GM12873 (cell line): ENCODE results near the gene TRIM14.

Source experiments
- TF ChIP-seq, protein P1 (sequence below): IDR thresholded peaks from 2 replicates; pipeline ENCODE4 v1.5.1; 2012; ENCODE audit warnings: low read depth, mild to moderate bottlenecking, moderate library complexity, low read length, control low read depth; ENCODE audit not compliant: insufficient read depth; ENCODE audit errors: missing control alignments

TRIM14 gene

DNA sequence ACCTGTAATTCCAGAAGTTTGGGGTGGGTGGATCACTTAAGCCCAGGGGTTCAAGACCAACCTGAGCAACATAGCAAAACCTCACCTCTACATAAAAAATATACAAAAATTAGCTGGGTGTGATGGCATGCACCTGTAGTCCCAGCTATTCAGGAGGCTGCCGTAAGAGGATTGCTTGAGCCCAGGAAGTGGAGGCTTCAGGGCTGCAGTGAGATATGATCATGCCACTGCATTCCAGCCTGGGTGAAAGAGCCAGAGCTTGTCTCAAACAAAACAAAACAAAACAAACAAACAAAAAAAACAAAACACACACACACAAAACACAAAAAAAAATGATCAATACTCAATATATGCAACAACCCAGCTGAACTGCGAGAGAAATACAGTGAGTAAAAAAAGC lies 29.5 kb upstream of the TRIM14 start:
- TF ChIP-seq, protein P1, sequence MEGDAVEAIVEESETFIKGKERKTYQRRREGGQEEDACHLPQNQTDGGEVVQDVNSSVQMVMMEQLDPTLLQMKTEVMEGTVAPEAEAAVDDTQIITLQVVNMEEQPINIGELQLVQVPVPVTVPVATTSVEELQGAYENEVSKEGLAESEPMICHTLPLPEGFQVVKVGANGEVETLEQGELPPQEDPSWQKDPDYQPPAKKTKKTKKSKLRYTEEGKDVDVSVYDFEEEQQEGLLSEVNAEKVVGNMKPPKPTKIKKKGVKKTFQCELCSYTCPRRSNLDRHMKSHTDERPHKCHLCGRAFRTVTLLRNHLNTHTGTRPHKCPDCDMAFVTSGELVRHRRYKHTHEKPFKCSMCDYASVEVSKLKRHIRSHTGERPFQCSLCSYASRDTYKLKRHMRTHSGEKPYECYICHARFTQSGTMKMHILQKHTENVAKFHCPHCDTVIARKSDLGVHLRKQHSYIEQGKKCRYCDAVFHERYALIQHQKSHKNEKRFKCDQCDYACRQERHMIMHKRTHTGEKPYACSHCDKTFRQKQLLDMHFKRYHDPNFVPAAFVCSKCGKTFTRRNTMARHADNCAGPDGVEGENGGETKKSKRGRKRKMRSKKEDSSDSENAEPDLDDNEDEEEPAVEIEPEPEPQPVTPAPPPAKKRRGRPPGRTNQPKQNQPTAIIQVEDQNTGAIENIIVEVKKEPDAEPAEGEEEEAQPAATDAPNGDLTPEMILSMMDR, result no peak

DNA sequence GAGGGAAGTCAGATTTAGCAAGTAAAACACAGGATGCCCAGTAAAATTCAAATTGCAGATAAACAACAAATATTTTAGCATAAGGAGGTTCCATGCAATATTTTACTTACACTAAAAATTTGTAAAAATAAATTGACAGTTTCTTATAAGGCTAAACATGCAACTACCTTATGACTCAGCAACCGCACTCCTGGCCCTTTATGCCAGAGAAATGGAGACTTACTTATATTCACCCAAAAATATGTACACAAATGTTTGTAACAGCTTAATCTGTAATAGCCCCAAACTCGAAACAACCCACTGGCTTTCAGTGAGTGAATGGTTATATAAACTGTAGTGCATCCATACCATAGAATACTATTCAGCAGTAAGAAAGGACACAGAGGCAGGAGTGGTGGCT lies 28.6 kb upstream of the TRIM14 start:
- TF ChIP-seq, protein P1, result no peak

DNA sequence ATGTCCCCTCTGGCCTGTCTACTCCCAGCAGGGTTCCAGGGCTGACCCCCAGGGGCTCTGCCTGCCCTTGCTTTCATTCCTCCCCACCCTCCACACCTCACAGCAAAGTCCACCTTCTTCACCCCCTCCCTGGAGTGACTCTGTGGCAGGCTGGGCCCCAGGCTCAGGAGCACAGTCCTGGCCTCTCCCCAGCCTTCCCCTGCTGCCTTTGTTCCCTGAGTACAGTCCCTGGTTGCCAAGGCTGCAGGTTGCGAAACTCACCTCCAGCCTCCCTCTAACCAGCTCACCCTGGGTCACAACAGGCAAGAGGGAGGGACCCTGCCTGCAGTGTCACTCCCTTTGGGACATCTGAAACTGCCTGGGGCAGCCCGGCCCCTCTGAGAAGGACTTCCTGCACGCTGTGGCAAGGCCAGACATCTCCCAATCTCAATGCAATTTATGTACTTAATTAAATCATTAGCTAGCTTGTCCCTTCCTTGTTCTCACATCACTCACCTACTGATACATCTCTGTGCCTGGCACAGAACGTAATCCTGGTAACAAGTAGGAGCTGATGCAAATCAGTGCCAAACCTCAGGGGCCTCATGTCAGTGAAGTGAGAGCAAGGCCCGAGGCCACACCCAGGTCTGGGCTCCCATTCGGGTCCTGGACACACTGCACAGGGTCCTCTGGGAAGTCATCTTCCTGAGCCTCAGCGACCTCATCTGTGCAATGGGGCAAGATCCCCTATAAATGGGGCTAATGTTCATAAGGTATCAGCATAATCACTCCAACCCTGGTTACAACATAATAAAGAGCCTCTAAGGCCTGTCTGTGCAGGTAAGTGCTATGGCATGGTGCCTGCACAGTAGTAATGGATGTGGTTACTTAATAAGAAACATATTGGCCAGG lies 27.3 kb upstream of the TRIM14 start:
- TF ChIP-seq, protein P1, result no peak

DNA sequence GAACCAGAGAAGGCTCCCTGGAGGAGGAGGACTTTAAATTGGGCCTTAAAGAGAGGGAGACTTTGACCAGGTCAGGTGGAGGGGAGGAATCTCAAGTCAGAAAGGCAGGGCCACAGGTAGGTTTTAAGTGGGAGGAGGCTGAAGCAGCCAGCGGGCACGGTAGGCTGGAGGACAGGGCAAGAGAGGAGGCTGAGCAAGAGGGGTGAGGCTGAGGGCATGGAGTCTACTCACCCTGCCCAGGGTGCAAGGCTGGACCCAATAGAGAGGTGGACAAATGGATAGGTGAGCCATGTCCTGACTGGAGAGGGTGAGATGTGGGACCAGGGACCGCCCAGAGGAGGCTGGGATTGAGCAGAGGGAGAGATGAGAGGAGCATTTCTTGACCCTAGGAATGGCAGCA lies 25.6 kb upstream of the TRIM14 start:
- TF ChIP-seq, protein P1, result no peak

DNA sequence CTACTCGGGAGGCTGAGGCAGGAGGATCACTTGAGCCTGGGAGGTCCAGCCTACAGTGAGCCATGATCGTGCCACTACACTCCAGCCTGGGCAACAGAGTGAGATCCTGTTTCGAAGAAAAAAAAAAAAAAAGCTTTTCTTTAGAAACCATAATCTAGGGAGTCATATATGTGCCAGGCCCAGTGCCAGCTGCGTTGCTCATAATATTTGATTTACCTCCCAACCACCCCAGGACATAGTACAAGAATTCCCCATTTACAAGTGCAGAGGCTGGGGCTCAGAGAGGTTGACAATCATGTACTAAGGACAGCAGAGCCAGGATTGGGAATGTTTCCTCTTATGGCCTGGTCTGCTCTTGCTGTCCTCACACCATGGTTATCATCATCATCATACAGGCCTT lies 25.1 kb upstream of the TRIM14 start:
- TF ChIP-seq, protein P1, result no peak

DNA sequence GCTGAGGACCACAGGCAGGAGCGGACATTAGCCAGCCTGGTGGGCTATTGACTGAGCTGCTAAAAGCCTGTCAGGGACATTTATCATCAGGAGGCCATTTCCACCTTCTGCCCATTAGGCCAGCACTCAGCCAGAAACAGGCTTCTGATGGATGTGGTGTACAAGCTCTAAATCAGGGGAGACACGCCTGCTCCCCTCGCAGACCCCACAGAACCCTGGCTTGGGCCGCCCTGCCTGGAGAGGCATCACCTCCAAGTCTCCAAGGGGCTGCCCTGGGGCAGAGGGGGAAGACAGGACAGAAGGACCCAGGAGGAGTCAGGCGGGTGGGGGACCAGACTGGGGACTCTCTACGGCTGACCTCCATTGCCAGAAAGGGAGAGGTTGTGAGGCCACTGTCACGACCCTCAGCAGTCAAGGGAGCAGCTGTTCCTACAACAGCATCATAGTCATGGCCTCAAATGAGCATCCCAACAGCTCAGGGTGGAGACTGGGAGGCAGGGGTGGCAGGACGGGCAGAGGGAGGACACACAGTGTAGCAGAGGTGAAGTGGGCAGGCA lies 24.0 kb upstream of the TRIM14 start:
- TF ChIP-seq, protein P1, result no peak

DNA sequence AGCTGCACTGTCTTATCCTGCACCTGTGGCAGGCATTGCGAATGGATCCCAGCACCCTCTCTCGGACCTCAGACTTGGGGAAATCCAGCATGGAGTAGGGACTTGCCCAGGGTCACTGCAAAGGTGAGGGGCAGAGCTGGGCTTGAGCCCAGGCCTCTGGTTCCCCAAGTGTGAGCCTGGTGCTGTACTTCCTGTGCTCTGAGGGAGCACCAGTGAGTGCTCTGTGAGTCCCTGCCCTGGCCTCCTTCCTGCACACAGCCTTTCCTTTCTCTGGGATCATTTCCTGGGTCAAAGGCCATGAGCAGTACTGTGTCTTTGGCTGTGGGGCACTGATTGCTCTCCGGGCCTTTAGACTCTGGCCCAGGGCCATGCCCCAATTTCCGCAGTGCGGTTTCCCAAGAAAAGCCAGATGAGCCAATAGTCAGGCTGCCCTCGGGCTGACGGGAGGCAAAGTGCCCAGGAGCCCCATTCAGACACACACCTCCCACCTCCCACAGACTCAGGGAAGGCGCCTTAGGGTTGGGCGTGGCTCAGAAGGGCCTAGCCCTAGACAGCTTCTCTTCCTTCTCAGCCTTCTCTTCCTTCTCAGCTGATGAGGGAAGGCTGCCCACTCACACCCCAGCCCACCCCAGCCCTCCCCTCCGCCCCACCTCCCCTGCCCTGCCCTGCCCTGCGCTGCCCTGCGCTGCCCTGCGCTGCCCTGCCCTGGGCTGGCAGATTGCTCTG lies 23.3 kb upstream of the TRIM14 start:
- TF ChIP-seq, protein P1, result no peak
